Heart right ventricle (tissue), 16 donors: Measurements from ENCODE around the gene TMEM92. TPM values are rescaled to one million over a fixed set of nuclear protein-coding genes. Genes with fewer than 3 reads are reported as not detected.

Experiments used
- ATAC-seq, 8 donors: fragments of 200-7000 bp; cut with Tn5 transposase; one replicate each; pipeline ENCODE4 v1.9.1; 2020; ENCODE audit warnings: mild to moderate bottlenecking in 8 of 8, moderate library complexity in 8 of 8, moderate number of reproducible peaks in 1 of 8
- DNase-seq, 2 donors: peaks; one replicate each; pipeline ENCODE4 v3.0.0-alpha.2; 2020
- H3K27ac ChIP-seq, 10 donors: fragments of 200-600 bp; sonication (generic) in 2 of 10; one replicate each; pipeline versions ENCODE4 v1.5.0 to v1.8.0; 2020 to 2022; ENCODE audit warnings: mild to moderate bottlenecking in 3 of 10
- H3K27me3 ChIP-seq, 7 donors: fragments of 200-600 bp; one replicate each; pipeline ENCODE4 v1.8.0; 2021 to 2022; ENCODE audit warnings: mild to moderate bottlenecking in 2 of 7
- H3K36me3 ChIP-seq, 9 donors: fragments of 200-600 bp; sonication (generic) in 1 of 9; one replicate each; pipeline versions ENCODE4 v1.5.0 to v1.8.0; 2020 to 2022; ENCODE audit warnings: mild to moderate bottlenecking in 2 of 9
- H3K4me1 ChIP-seq, 9 donors: fragments of 200-600 bp; sonication (generic) in 1 of 9; one replicate each; pipeline versions ENCODE4 v1.5.0 to v1.8.0; 2020 to 2022; ENCODE audit warnings: mild to moderate bottlenecking in 4 of 9
- H3K4me3 ChIP-seq, 10 donors: fragments of 200-600 bp; sonication (generic) in 2 of 10; one replicate each; pipeline versions ENCODE4 v1.5.0 to v1.8.0; 2020 to 2022; ENCODE audit warnings: mild to moderate bottlenecking in 7 of 10, moderate library complexity in 2 of 10
- H3K9me3 ChIP-seq, 11 donors: fragments of 200-600 bp in 10 of 11; sonication (generic) in 2 of 11; one replicate each; pipeline versions ENCODE4 v1.5.0 to v1.8.0; 2013 to 2022; ENCODE audit warnings: mild to moderate bottlenecking in 2 of 11, control low read depth in 1 of 11, moderate library complexity in 1 of 11
- WGBS, 2 donors: extraction: QIAGEN DNeasy Blood & Tissue Kit; methylation state at CpG; one replicate each; pipeline ENCODE4 v1.1.7; 2013; ENCODE audit warnings: inconsistent platforms in 1 of 2; 5-methylcytosine and 5-hydroxymethylcytosine counted together
- intact Hi-C, 10 donors: fragments of 100-400 bp; cut with DNase I; formaldehyde crosslinking; loops; one replicate each; pipeline versions ENCODE4 v1.11.1 to v1.14.2; 2022
- polyA plus RNA-seq, 2 donors: library from polyadenylated mRNA; stranded (reverse); fragments of 200-250 nt; gene quantifications; one replicate each; pipeline ENCODE4 v1.2.3, GENCODE V29; 2013
- total RNA-seq, 10 donors: library from RNA; stranded (reverse); fragmentation: NEBNext Ultra II Directional in 3 of 10; extraction: Animal tissue kit (Norgen Biotek cat#: 25700) in 3 of 10; gene quantifications; one replicate each; pipeline versions ENCODE4 v1.2.1 to v1.2.4, GENCODE V29; 2021 to 2023
- TF ChIP-seq, protein P1 (sequence below), 9 donors: fragments of 200-600 bp; sonication (generic) in 2 of 9; IDR thresholded peaks; one replicate each; pipeline versions ENCODE4 v1.5.0 to v1.8.0; 2021 to 2022; ENCODE audit warnings: antibody characterized with exemption in 9 of 9, mild to moderate bottlenecking in 5 of 9, moderate library complexity in 1 of 9
- donor health status: Arrhythmogenic right ventricular cardiomyopathy.
- donor health status: ischemic (EF 13 %, LVEDD 7.1; RV severe dilation, severe dysfunction).
- donor health status: healthy with polysubstance abuse.
- donor health status: DM: no; HTN: yes; CAD: no.
- donor health status: DM: no; HTN: no; CAD: no.
- donor health status: ischemic (EF 25% LVEDD 6.9; RV normal size, moderate dysfunction).
- donor health status: ischemic (EF 25% LVEDD 5.7; RV mildly dilated, moderate dysfunction).
- donor health status: healthy.
- donor health status: DM: yes; HTN: yes; CAD: no.
- donor health status: Ischemic cardiomyopathy.
- donor health status: ischemic (EF 35%, LVEDD 5.7; RV mildly dilated, moderate dysfunction).
- donor health status: nonischemic (EF 11% LVEDD 7.7; RV severe dilation, severe dysfunction).
- donor health status: DM: yes; HTN: yes; CAD: no.
- donor health status: PGD.
- donor health status: ischemic (EF 29% LVEDD 5.4; RV normal size, mild dysfunction).
- donor health status: nonischemic (EF 23%, LVEDD 6.1; RV moderate dilation, normal function).

TMEM92 gene
- total and polyA plus RNA-seq, 12 donors, result 0.04 TPM; not detected in 11

DNA sequence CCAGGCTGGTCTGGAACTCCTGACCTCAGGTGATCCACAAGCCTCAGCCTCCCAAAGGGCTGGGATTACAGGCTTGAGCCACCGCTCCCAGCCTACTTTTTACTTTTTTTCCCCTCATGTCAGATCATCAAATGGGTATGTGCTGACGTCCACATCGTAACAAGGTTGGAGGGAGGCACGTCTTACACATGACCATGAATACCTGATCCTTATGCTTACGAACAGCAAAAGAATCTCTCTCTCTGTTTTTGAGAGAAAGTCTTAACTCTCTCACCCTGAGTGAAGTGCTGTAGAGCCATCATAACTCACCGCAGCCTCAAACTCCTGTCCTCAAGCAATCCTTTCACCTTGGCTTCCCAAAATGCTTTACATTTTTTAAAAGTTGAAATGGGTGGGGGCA lies 29.5 kb upstream of the TMEM92 start:
- no peak overlapping the region for H3K27ac ChIP-seq
- H3K27me3 ChIP-seq, result peaks cover 0 to 4% (median 0%) of the 10 kb centered on the region in 7 donors
- no peak overlapping the region for H3K4me3 ChIP-seq
- peaks cover 0 to 27% (median 8%) of the 10 kb centered on the region in 11 donors for H3K9me3 ChIP-seq
- 85 to 87% methylated on average over 6 of the region's 6 CpGs for WGBS, 2 donors
- DNase-seq (no peak), ATAC-seq (no peak)
- no peaks in the 10 kb centered on the region for H3K36me3 ChIP-seq
- intact Hi-C loops, result no loop called here
- TF ChIP-seq, protein P1, sequence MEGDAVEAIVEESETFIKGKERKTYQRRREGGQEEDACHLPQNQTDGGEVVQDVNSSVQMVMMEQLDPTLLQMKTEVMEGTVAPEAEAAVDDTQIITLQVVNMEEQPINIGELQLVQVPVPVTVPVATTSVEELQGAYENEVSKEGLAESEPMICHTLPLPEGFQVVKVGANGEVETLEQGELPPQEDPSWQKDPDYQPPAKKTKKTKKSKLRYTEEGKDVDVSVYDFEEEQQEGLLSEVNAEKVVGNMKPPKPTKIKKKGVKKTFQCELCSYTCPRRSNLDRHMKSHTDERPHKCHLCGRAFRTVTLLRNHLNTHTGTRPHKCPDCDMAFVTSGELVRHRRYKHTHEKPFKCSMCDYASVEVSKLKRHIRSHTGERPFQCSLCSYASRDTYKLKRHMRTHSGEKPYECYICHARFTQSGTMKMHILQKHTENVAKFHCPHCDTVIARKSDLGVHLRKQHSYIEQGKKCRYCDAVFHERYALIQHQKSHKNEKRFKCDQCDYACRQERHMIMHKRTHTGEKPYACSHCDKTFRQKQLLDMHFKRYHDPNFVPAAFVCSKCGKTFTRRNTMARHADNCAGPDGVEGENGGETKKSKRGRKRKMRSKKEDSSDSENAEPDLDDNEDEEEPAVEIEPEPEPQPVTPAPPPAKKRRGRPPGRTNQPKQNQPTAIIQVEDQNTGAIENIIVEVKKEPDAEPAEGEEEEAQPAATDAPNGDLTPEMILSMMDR (IDR thresholded peaks at IDR 0.05), result no peak
- H3K4me1 ChIP-seq, result peaks cover 0 to 8% (median under 1%) of the 10 kb centered on the region in 9 donors

DNA sequence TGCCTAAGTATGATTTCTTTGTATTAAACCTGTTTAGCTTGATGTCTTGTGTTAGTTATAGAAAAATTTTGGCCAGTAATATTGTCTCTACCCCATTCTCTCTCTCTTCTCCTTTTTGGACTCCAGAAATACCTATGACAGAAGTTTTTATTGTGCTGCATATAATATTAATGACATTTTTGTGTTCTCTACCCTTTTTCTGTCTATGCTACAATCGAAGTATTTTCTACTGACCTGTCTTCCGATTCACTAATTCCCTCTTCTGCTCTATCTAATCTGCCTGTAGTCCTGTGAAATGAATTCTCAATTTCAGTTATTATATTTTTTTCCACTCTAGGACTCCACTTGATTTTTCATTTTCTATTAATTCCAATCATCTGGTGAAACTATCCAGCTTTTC lies 26.0 kb upstream of the TMEM92 start:
- 75 to 100% methylated on average over 2 of the region's 2 CpGs for WGBS, 2 donors
- TF ChIP-seq, protein P1 (IDR thresholded peaks at IDR 0.05), result no peak
- Histone ChIP-seq H3K9me3 (peaks cover 0 to 35% (median 8%) of the 10 kb centered on the region in 11 donors), H3K27ac (no peak overlapping the region), H3K36me3 (no peaks in the 10 kb centered on the region), H3K27me3 (peaks cover 0 to 4% (median 0%) of the 10 kb centered on the region in 7 donors), H3K4me3 (no peak overlapping the region), H3K4me1 (no peaks in the 10 kb centered on the region)
- DNase-seq (no peak), ATAC-seq (no peak)
- intact Hi-C loops, result no loop called here

DNA sequence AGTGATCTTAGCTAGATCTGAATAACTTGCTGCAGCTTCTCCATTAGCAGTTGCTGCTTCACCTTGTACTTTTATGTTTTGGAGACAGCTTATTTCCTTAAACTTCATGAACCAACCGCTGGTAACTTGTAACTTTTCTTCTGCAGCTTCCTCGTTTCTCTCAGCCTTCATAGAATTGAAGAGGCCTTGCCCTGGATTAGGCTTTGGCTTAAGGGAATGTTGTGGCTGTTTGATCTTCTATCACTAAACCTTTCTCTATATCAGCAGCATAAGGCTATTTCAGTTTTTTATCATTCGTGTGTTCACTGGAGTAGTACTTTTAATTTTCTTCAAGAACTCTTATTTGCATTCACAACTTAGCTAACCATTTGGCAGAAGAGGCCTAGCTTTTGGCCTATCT lies 21.5 kb upstream of the TMEM92 start:
- 77 to 81% methylated on average over 3 of the region's 3 CpGs for WGBS, 2 donors
- no peak for ATAC-seq
- H3K4me3 ChIP-seq, result no peak overlapping the region
- H3K9me3 ChIP-seq, result peaks cover 0 to 28% (median 7%) of the 10 kb centered on the region in 11 donors
- H3K4me1 ChIP-seq, result peaks cover 0 to 5% (median 0%) of the 10 kb centered on the region in 9 donors
- DNase-seq, result no peak
- H3K36me3 ChIP-seq, result no peaks in the 10 kb centered on the region
- peaks cover 0 to 13% (median 0%) of the 10 kb centered on the region in 7 donors for H3K27me3 ChIP-seq
- TF ChIP-seq, protein P1 (IDR thresholded peaks at IDR 0.05), result no peak
- no peak overlapping the region for H3K27ac ChIP-seq
- intact Hi-C loops, result no loop called here

DNA sequence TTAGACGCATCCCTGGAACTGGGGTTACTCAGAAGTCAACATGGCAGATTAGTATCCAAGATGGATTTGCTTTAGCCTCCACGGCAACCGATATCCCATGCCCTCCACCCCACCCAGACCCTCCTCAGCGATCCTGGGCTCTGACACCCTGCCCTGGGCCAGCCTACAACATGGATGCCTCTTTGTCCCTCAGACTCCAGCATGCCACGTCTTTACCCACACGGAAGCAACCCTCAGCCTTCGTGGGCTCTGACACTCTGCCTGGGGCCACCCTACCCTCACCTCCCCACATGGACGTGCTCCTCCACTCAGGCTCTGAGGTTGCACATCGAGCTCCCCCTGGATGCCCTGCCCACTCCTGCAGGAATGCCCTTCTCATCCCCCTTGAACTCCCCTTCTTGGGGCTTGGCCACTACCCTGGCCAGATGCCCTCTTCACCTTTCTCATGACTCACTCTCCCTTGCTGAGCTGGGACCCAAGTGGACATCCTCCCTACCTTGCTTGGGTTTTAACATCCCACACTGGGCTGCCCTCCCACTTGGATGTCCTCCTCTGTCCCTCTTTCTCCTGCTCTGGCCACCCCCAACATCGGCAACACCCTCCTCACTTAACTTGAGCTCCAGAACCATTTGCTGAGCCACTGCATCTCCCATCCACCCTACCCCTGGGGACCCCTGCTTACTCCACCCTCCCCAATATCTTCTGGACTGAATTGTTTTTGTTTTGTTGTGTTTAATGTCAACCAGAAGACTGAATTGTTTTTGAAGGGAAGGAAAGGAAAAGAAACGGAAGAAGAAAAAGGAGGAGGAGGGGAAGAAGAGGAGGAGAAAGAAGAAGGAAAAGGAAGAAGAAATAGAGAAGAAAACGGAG lies 18.3 kb upstream of the TMEM92 start:
- TF ChIP-seq, protein P1 (IDR thresholded peaks at IDR 0.05), result no peak
- DNase-seq (no peak), ATAC-seq (no peak)
- Histone ChIP-seq H3K4me1 (peaks cover 0 to 20% (median 4%) of the 10 kb centered on the region in 9 donors), H3K27me3 (peaks cover 0 to 32% (median 19%) of the 10 kb centered on the region in 7 donors), H3K9me3 (peaks cover 0 to 5% (median 0%) of the 10 kb centered on the region in 11 donors), H3K27ac (no peak overlapping the region), H3K36me3 (no peaks in the 10 kb centered on the region), H3K4me3 (no peak overlapping the region)
- WGBS, 2 donors, result 84 to 86% methylated on average over 12 of the region's 12 CpGs
- intact Hi-C loops, result no loop called here
